ENCODE data around the gene NMRK2.

DNA sequence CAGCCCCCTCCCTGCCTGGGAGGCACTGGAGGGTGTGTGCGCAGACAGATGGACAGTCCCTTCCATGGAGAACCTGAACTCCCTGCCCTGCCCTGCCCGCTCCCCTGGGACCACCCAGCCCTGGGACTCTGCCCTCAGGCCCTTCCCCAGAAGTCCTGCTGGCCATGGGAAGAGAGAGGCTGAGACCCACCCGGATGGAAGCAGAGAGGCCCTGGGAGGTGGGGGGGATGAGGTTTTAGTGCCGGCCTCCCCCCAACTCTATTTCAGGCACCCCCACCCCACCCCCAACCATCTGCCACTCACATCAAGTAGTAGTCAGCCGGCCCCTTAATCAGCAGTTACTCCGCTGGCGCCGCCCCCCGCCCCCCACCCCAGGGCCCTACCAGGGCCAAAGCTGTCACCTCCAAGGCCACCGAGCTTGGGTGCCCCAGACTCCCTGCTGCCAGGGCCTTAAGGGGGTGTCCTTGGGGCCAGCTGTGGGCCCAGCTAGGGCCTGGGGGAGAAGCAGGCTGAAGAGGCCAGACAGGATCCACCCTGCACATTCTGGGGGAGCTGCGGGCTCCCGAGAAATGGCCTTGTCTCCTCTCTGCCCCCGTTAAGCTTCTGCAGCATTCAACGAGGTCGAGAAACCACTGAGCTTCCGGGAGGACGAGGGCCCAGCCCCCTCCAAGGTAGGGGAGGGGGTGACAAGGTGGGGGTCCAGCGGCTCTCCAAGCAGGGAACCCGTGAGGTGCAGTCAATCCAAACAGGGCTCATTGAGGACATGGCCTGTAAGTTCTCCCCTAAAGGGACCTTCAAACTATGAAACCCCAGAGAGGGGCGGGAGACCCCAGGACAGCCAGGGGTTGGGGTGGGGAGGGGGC, 17.4 kb downstream of the NMRK2 start:
- TF ChIP-seq POLR2AphosphoS5 (IDR thresholded peaks at IDR 0.05; ENCODE audit: low read depth, low read length) (no peak), POLR2A (IDR thresholded peaks at IDR 0.05; ENCODE audit: borderline replicate concordance, extremely low read depth, insufficient read depth, insufficient read length) (no peak), CBX3 (IDR thresholded peaks at IDR 0.05; ENCODE audit: low read depth) (no peak), EZH2phosphoT487 (IDR thresholded peaks at IDR 0.05; ENCODE audit: borderline replicate concordance) (no peak)
- TF ChIP-seq, protein P1, sequence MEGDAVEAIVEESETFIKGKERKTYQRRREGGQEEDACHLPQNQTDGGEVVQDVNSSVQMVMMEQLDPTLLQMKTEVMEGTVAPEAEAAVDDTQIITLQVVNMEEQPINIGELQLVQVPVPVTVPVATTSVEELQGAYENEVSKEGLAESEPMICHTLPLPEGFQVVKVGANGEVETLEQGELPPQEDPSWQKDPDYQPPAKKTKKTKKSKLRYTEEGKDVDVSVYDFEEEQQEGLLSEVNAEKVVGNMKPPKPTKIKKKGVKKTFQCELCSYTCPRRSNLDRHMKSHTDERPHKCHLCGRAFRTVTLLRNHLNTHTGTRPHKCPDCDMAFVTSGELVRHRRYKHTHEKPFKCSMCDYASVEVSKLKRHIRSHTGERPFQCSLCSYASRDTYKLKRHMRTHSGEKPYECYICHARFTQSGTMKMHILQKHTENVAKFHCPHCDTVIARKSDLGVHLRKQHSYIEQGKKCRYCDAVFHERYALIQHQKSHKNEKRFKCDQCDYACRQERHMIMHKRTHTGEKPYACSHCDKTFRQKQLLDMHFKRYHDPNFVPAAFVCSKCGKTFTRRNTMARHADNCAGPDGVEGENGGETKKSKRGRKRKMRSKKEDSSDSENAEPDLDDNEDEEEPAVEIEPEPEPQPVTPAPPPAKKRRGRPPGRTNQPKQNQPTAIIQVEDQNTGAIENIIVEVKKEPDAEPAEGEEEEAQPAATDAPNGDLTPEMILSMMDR (IDR thresholded peaks at IDR 0.05 in 2 of 3, conservative IDR thresholded peaks at IDR 0.05 in 1 of 3; ENCODE audit: borderline replicate concordance in 1 of 3, insufficient read depth in 1 of 3, low read depth in 2 of 3, low read length in 2 of 3) = no peak
- TF ChIP-seq, protein P2, sequence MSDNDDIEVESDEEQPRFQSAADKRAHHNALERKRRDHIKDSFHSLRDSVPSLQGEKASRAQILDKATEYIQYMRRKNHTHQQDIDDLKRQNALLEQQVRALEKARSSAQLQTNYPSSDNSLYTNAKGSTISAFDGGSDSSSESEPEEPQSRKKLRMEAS (IDR thresholded peaks at IDR 0.05) = no peak

All from HCT116 (cell line).